Upper lobe of left lung (tissue), 4 donors: ENCODE results near the gene STEEP1.
"Not testable (repeated sequence)": the region's sequence is repeated elsewhere in the genome, so short reads cannot be mapped to it uniquely, and the experiment has no call there.

Source experiments
- EP300 ChIP-seq, 4 donors: sonication (generic); formaldehyde crosslinking; IDR thresholded peaks; one replicate each; pipeline ENCODE4 v1.5.1; 2017; ENCODE audit warnings: antibody characterized with exemption in 4 of 4, control low read depth in 2 of 4
- POLR2AphosphoS5 ChIP-seq, 2 donors: sonication (generic); formaldehyde crosslinking; IDR thresholded peaks; one replicate each; pipeline ENCODE4 v1.5.1; 2017; ENCODE audit warnings: antibody characterized with exemption in 2 of 2

- TF ChIP-seq POLR2AphosphoS5, EP300 (IDR thresholded peaks at IDR 0.05): not testable (repeated sequence)
These were observed 60.1 kb downstream of the STEEP1 start for GRCh38 chrX:119505145-119505544.
